HEK293T (cell line): Measurements from ENCODE around the gene BHLHE23.

Source experiments
- CTCF ChIA-PET: fragments of 350-600 bp; formaldehyde crosslinking; extraction: SDS; loops from one replicate; lab custom pipeline; 2021; ENCODE audit warnings: antibody characterized with exemption, inconsistent platforms; lab: Yijun Ruan, JAX
- POLR2A ChIA-PET: fragments of 350-600 bp; formaldehyde crosslinking; extraction: SDS; loops from one replicate; lab custom pipeline; 2020; ENCODE audit warnings: antibody characterized with exemption, inconsistent platforms; lab: Yijun Ruan, JAX
- DNase-seq: peaks from one replicate; pipeline ENCODE4 v3.0.0; 2012; ENCODE audit warnings: mixed read lengths; ENCODE audit errors: extremely low spot score
- ARNT ChIP-seq: fragments of 450-650 bp; IDR thresholded peaks from 2 replicates; pipeline ENCODE4 v1.6.1; 2017; ENCODE audit warnings: mild to moderate bottlenecking
- BHLHE40 ChIP-seq: fragments of 450-650 bp; IDR thresholded peaks from 2 replicates; pipeline ENCODE4 v1.6.1; 2016; ENCODE audit warnings: mild to moderate bottlenecking, moderate library complexity, borderline replicate concordance
- CTBP1 ChIP-seq: fragments of 450-650 bp; IDR thresholded peaks from 2 replicates; pipeline ENCODE4 v1.6.1; 2016; ENCODE audit warnings: borderline replicate concordance
- ELF4 ChIP-seq: fragments of 450-650 bp; IDR thresholded peaks from 2 replicates; pipeline ENCODE4 v1.6.1; 2017; ENCODE audit warnings: antibody characterized with exemption
- FOXA1 ChIP-seq: fragments of 450-650 bp; IDR thresholded peaks from 2 replicates; pipeline ENCODE4 v1.6.1; 2016; ENCODE audit warnings: mild to moderate bottlenecking
- FOXK2 ChIP-seq: fragments of 450-650 bp; IDR thresholded peaks from 2 replicates; pipeline ENCODE4 v1.6.1; 2016; ENCODE audit warnings: mild to moderate bottlenecking
- FOXM1 ChIP-seq: fragments of 450-650 bp; IDR thresholded peaks from 2 replicates; pipeline ENCODE4 v1.6.1; 2017; ENCODE audit warnings: mild to moderate bottlenecking, borderline replicate concordance
- HDGF ChIP-seq: fragments of 450-650 bp; IDR thresholded peaks from 2 replicates; pipeline ENCODE4 v1.6.1; 2017; ENCODE audit warnings: antibody characterized with exemption, borderline replicate concordance
- L3MBTL2 ChIP-seq: fragments of 450-650 bp; conservative IDR thresholded peaks from 2 replicates; pipeline ENCODE4 v1.6.1; 2016; ENCODE audit warnings: mild to moderate bottlenecking
- LEF1 ChIP-seq: fragments of 450-650 bp; IDR thresholded peaks from 2 replicates; pipeline ENCODE4 v1.6.1; 2017; ENCODE audit warnings: mild to moderate bottlenecking, borderline replicate concordance
- NFRKB ChIP-seq: fragments of 450-650 bp; IDR thresholded peaks from 2 replicates; pipeline ENCODE4 v1.6.1; 2016; ENCODE audit warnings: mild to moderate bottlenecking, moderate library complexity
- SP1 ChIP-seq: fragments of 450-650 bp; IDR thresholded peaks from 2 replicates; pipeline ENCODE4 v1.6.1; 2017
- SUZ12 ChIP-seq: fragments of 450-650 bp; IDR thresholded peaks from 2 replicates; pipeline ENCODE4 v1.6.1; 2016; ENCODE audit warnings: mild to moderate bottlenecking
- TARDBP ChIP-seq: fragments of 450-650 bp; IDR thresholded peaks from 2 replicates; pipeline ENCODE4 v1.6.1; 2016
- ZNF384 ChIP-seq: fragments of 450-650 bp; IDR thresholded peaks from 2 replicates; pipeline ENCODE4 v1.6.1; 2016
- TF ChIP-seq, protein P1 (sequence below): fragments of 450-650 bp; IDR thresholded peaks from 2 replicates; pipeline ENCODE4 v1.6.1; 2016

BHLHE23 gene

DNA sequence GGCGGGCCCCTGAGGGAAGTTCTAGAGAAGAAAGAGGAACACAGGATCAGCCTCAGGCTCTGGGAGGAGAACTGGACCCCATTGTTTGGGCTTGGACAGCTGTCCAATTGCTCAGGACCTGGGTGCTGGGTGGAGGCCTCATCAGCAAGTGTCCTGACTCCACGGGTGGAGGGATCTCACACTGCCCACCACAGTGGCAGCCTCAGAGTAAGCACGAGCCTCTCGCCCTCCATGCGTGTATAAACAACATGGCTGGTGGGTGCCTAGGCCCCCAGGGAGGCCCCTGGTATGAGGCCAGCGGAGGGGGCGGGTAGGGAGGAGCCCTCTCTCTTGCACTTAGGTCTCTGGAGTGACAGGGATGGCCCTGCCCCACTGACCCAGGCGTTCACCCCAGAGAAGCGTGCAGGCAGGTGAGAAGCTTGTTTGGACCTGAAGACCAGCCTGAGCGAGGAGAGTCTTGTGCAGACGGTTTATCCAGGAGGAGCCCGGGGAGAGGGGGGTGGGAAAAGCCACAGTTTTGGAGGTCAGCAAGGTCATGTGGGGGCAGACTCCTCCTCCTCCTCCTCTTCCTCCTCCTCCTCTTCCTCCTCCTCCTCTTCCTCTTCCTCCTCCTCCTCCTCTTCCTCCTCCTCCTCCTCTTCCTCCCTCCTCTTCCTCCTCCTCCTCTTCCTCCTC lies 41.9 kb upstream of the BHLHE23 start:
- TF ChIP-seq FOXK2, result no peak
- TF ChIP-seq NFRKB, result no peak
- no peak for TF ChIP-seq ZNF384
- TF ChIP-seq FOXM1, result no peak
- TF ChIP-seq ELF4, result no peak
- no peak for TF ChIP-seq SP1
- TF ChIP-seq HDGF, result no peak
- TF ChIP-seq TARDBP, result no peak
- TF ChIP-seq SUZ12, result no peak
- no peak for TF ChIP-seq ARNT
- TF ChIP-seq LEF1, result no peak
- TF ChIP-seq CTBP1, result no peak
- no peak for TF ChIP-seq BHLHE40
- POLR2A ChIA-PET, result no interaction called here
- CTCF ChIA-PET, result no interaction called here
- DNase-seq, result no peak

DNA sequence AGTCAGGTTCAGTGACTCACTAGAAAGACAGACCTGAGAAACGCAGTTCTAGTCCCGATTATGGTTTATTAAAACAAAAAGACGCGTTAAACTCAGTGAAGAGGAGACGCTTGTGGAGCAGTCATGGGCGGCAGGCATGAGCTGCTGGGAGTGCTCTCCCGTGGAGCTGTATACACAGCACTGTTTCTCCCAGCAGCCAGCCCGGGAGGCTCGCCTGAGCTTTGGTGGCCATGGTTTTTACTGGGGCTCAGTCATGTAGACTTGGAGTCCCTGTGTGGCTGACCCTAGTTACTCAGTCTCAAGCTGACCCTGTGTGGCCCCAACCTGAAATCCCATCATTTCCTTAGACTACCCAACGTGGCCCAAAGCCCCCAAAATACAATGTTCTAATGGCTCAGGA lies 41.2 kb upstream of the BHLHE23 start:
- CTCF ChIA-PET, result no interaction called here
- POLR2A ChIA-PET, result no interaction called here
- no peak for DNase-seq
- TF ChIP-seq FOXK2, result no peak
- TF ChIP-seq ZNF384, result no peak
- no peak for TF ChIP-seq CTBP1
- TF ChIP-seq LEF1, result no peak
- TF ChIP-seq ARNT, result no peak
- TF ChIP-seq, protein P1, sequence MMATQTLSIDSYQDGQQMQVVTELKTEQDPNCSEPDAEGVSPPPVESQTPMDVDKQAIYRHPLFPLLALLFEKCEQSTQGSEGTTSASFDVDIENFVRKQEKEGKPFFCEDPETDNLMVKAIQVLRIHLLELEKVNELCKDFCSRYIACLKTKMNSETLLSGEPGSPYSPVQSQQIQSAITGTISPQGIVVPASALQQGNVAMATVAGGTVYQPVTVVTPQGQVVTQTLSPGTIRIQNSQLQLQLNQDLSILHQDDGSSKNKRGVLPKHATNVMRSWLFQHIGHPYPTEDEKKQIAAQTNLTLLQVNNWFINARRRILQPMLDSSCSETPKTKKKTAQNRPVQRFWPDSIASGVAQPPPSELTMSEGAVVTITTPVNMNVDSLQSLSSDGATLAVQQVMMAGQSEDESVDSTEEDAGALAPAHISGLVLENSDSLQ, result no peak
- no peak for TF ChIP-seq ELF4
- no peak for TF ChIP-seq HDGF
- TF ChIP-seq NFRKB, result no peak
- TF ChIP-seq L3MBTL2, result no peak
- TF ChIP-seq TARDBP, result no peak
- no peak for TF ChIP-seq FOXM1
- TF ChIP-seq BHLHE40, result no peak
- TF ChIP-seq SP1, result no peak
- no peak for TF ChIP-seq SUZ12
- TF ChIP-seq FOXA1, result no peak

DNA sequence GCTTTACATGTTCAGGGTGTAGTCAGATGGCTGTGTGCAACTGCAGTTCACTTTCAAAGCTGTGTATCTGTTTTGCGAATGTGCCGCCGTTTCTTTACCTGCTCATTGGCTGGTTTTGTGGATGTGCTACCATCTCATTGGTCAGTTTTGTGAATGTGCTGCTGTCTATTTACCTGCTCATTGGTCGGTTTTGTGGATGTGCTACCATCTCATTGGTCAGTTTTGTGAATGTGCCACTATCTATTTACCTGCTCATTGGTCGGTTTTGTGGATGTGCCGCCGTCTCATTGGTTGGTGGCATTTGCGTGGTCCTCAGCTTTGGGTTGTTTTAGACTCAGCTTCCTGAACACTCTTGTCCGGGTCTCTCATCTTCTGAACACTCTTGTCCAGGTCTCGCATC lies 40.5 kb upstream of the BHLHE23 start:
- TF ChIP-seq, protein P1, result no peak
- ChIA-PET CTCF (no interaction called here), POLR2A (no interaction called here)
- DNase-seq, result no peak

DNA sequence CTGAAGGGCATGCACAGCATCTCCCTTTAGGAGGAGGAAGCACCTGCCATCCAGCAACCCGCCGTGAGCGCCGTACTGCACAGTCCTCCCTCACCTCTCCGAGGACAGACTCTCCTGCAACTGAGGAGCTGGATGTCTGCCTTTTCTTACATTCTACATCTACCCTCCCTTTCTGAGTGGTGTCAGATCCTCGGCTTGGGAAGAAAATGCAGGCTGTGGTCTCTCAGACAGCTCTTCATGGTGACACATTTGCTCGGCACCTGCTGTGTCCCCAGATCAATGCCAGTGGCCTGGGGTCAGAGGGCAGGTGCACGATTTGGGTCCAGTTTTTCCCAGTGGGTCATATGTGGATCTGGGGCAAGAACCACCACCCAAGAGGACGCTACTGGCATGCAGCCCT lies 40.1 kb upstream of the BHLHE23 start:
- TF ChIP-seq CTBP1, result no peak
- TF ChIP-seq FOXA1, result no peak
- TF ChIP-seq, protein P1, result no peak
- no peak for TF ChIP-seq BHLHE40
- TF ChIP-seq ZNF384, result no peak
- TF ChIP-seq LEF1, result no peak
- no peak for TF ChIP-seq SP1
- no peak for TF ChIP-seq TARDBP
- no peak for TF ChIP-seq ELF4
- no peak for TF ChIP-seq FOXM1
- TF ChIP-seq SUZ12, result no peak
- TF ChIP-seq NFRKB, result no peak
- no peak for TF ChIP-seq FOXK2
- TF ChIP-seq L3MBTL2, result no peak
- ChIA-PET CTCF (no interaction called here), POLR2A (no interaction called here)
- DNase-seq, result no peak

DNA sequence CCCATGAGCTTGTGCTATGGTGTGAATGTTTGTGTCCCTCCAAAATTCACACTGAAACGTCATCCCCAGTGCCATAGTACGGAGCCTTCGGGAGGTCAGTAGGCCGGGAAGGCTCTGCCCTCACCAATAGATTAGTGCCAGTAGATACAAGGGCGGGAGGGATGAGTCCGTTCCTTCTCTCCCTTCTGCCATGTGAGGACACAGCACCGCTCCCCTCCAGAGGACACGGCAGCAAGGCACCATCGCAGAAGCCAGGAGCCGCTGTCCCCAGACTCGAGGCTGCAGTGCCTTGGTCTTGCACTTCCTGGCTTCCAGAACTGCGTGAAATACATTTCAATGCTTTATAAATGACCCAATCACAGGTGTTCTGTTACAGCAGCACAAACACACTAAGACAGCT lies 39.2 kb upstream of the BHLHE23 start:
- no peak for DNase-seq
- ChIA-PET CTCF (no interaction called here), POLR2A (no interaction called here)
- TF ChIP-seq FOXM1 (no peak), NFRKB (no peak), SP1 (no peak), ZNF384 (no peak), BHLHE40 (no peak), TARDBP (no peak), SUZ12 (no peak), CTBP1 (no peak), ARNT (no peak), L3MBTL2 (no peak), FOXA1 (no peak), FOXK2 (no peak), LEF1 (no peak), ELF4 (no peak), HDGF (no peak)
- TF ChIP-seq, protein P1, result no peak

DNA sequence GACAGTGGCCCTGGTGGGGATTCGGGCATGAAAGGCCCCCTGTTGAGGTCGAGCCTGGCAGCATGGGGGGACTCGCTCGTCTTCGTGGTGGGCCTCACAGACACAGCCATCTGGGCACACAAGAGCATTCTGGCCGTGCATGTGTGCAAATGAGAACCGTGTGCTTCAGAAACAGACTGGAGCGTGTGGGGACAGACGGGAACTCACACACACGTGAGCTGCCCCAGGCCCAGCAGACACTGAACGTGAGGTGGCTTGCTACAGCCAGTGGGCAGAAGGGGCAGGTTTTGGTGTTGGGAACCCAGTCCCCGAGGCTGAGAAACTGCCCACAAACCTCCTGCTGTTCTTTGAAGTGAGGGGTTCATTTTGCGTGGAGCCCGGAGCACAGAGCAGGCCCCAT lies 38.6 kb upstream of the BHLHE23 start:
- ChIA-PET POLR2A (no interaction called here), CTCF (no interaction called here)
- no peak for DNase-seq
- TF ChIP-seq ELF4, result no peak
- TF ChIP-seq, protein P1, result no peak
- no peak for TF ChIP-seq FOXA1
- TF ChIP-seq ARNT, result no peak
- no peak for TF ChIP-seq FOXM1
- TF ChIP-seq ZNF384, result no peak
- no peak for TF ChIP-seq NFRKB
